Femur (tissue), 1 donor: Measurements from ENCODE around the gene B4GALNT1.
A peak's percentile ranks its signal among the peaks of the same experiment; 100 is the strongest.

ENCODE experiments used
- DNase-seq: peaks from one replicate; pipeline ENCODE4 v3.0.0-alpha.2; 2017

Gene B4GALNT1

GRCh38 chr12:57583008-57583831, 49.8 kb downstream of the B4GALNT1 start:
- DNase-seq: peak; percentile 73

- DNase-seq: no peak
These were observed 50.6 kb downstream of the B4GALNT1 start for GRCh38 chr12:57582440-57582839.

GRCh38 chr12:57581802-57582201, 51.2 kb downstream of the B4GALNT1 start:
- no peak for DNase-seq

- DNase-seq: no peak
These were observed 52.6 kb downstream of the B4GALNT1 start for GRCh38 chr12:57580466-57580795.

GRCh38 chr12:57579677-57580465, 53.1 kb downstream of the B4GALNT1 start:
- DNase-seq: no peak

- no peak for DNase-seq
These were observed 54.0 kb downstream of the B4GALNT1 start for GRCh38 chr12:57579011-57579410.

GRCh38 chr12:57577981-57578758, 54.8 kb downstream of the B4GALNT1 start:
- DNase-seq: no peak

- no peak for DNase-seq
These were observed 56.3 kb downstream of the B4GALNT1 start for GRCh38 chr12:57576613-57577160.
